Heart left ventricle (tissue), 13 donors: Measurements from ENCODE around the gene ERBB4.

Source experiments
- CTCF ChIP-seq, 12 donors: fragments of 200-600 bp; sonication (generic) in 4 of 12; IDR thresholded peaks; one replicate each; pipeline versions ENCODE4 v1.5.0 to v1.8.0; 2018 to 2022; ENCODE audit warnings: antibody characterized with exemption in 12 of 12, mild to moderate bottlenecking in 5 of 12
- POLR2A ChIP-seq, 2 donors: fragments of 450-650 bp; IDR thresholded peaks; one replicate each; pipeline ENCODE4 v1.6.1; 2017; ENCODE audit warnings: antibody characterized with exemption in 2 of 2, mild to moderate bottlenecking in 2 of 2, moderate library complexity in 2 of 2
- donor health status: ischemic (EF 13 %, LVEDD 7.1; RV severe dilation, severe dysfunction).
- donor health status: DM: no; HTN: yes; CAD: no.
- donor health status: DM: no; HTN: no; CAD: no.
- donor health status: ischemic (EF 25% LVEDD 6.9; RV normal size, moderate dysfunction).
- donor health status: ischemic (EF 25% LVEDD 5.7; RV mildly dilated, moderate dysfunction).
- donor health status: ischemic (EF 35%, LVEDD 5.7; RV mildly dilated, moderate dysfunction).
- donor health status: nonischemic (EF 11% LVEDD 7.7; RV severe dilation, severe dysfunction).
- donor health status: DM: yes; HTN: yes; CAD: no.
- donor health status: PGD.
- donor health status: ischemic (EF 29% LVEDD 5.4; RV normal size, mild dysfunction).
- donor health status: nonischemic (EF 23%, LVEDD 6.1; RV moderate dilation, normal function).

GRCh38 chr2:212271583-212271982 lies 267.0 kb downstream of the ERBB4 start:
- TF ChIP-seq CTCF (IDR thresholded peaks at IDR 0.05): no peak
- no peak for TF ChIP-seq POLR2A (IDR thresholded peaks at IDR 0.05)
